GM18505 (cell line): Measurements from ENCODE around the gene IER3.

Source experiments
- ATAC-seq: cut with Tn5 transposase; IDR thresholded peaks from one replicate; pipeline ENCODE4 v1.9.1; 2021; ENCODE audit not compliant: unreplicated experiment
- POLR2A ChIP-seq: IDR thresholded peaks from 4 replicates; pipeline ENCODE4 v1.6.1; 2011; ENCODE audit warnings: borderline replicate concordance; ENCODE audit not compliant: insufficient read depth, insufficient read length; ENCODE audit errors: extremely low read depth

IER3 gene

GRCh38 chr6:30700340-30700739 is 44.0 kb downstream of the IER3 start:
- no peak for ATAC-seq

GRCh38 chr6:30696432-30696831 is 47.9 kb downstream of the IER3 start:
- ATAC-seq = no peak
- no peak for TF ChIP-seq POLR2A

More at GRCh38 chr6:30700340-30700739, 44.0 kb downstream of the IER3 start:
- no peak for TF ChIP-seq POLR2A
